Stimulated activated CD8-positive, alpha-beta memory T cell treated with anti-CD3 and anti-CD28 coated beads, Interleukin-15, amount 100 ng/mL, for 4 hours (primary cell): ENCODE results near the gene C4BPB.

ENCODE experiments used
- DNase-seq, 2 donors: peaks; one replicate each; pipeline ENCODE4 v3.0.0-alpha.2; 2020; ENCODE audit warnings: low read depth in 2 of 2

The C4BPB gene

DNA sequence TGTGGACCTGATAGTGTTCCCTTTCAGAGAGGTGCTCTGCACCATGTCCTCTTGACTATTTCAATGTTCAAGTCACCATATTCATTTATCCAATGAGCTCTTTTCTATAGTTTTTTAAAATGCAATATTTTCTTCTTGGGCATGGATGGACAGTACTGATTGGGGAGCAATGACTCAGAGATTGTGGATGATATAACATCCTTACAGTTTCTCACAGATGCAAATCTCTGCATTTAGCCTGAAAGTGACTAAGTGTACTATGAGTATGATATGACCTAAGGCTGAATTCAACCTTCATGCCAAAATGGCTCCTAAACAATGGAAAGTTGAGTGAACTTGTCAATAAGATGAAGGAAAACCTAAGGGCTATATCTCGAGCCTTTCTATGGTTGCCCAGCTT, 51.9 kb downstream of the C4BPB start:
- no peak for DNase-seq

DNA sequence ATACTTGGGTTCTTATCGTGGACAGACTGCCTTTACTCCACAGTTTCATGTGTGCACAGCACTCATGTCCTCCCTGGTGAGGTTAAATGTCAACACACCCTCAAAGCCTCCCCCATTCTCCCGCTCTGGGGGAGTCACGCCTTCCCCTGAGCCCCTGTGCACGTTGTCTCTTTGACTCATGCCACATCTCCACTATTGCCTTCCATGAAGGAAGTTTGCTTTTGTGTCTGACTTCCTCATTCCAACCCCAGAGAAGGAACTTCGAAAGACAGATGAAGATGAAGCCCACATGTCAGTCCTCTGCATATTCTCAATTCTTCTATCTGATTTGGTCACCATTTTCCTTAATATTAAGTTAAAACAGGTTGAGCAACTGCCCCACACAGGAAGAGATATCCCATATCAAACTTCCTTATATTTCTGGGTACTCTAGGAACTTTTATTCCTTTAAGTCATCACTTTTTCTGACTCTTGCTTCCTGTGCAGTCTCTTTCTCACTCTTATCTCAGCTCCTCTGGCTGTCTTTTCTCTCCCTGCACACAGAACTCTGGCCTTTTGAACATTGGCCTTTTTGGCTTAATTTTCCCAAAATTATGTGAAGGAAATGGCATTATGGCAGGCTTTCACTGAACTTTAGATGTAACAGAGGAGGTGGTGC, 56.9 kb downstream of the C4BPB start:
- DNase-seq = no peak
